BJ (cell line): ENCODE results near the gene WFS1. TPM values are rescaled to one million over a fixed set of nuclear protein-coding genes. Genes with fewer than 3 reads are reported as not detected.

Experiments used
- CTCF ChIA-PET: fragments of 350-600 bp; formaldehyde crosslinking; extraction: SDS; loops from one replicate; lab custom pipeline; 2021; ENCODE audit warnings: antibody characterized with exemption, inconsistent platforms; lab: Yijun Ruan, JAX
- POLR2A ChIA-PET: fragments of 300-600 bp; sonication (Branson Sonifier 250); formaldehyde crosslinking; extraction: SDS; loops from one replicate; lab custom pipeline; 2021; ENCODE audit warnings: antibody characterized with exemption; lab: Charles Lee
- DNase-seq: peaks from one replicate; pipeline ENCODE4 v3.0.0-alpha.2; 2011; ENCODE audit warnings: low read depth
- H3K27me3 ChIP-seq: 2 replicates; pipeline ENCODE4 v1.6.0; 2011; ENCODE audit warnings: low read length; ENCODE audit not compliant: control insufficient read depth, insufficient read depth
- H3K36me3 ChIP-seq: 2 replicates; pipeline ENCODE4 v1.5.1; 2011; ENCODE audit warnings: low read length; ENCODE audit not compliant: control insufficient read depth, insufficient read depth
- H3K4me3 ChIP-seq: 2 replicates; pipeline ENCODE4 v1.5.1; 2011; ENCODE audit warnings: low read depth, mild to moderate bottlenecking, control low read depth, low read length
- CTCF ChIP-seq: IDR thresholded peaks from 2 replicates; pipeline ENCODE4 v1.5.1; 2011; ENCODE audit warnings: low read depth, mild to moderate bottlenecking, control low read depth, inconsistent platforms, low read length, moderate library complexity; ENCODE audit not compliant: insufficient read depth
- polyA plus RNA-seq: library from polyadenylated mRNA; depleted of rRNA; stranded (reverse); fragments of >200 nt; gene quantifications from 2 replicates; pipeline ENCODE4 v1.2.3, GENCODE V29; 2011

The WFS1 gene
- polyA plus RNA-seq, 1 experiment: 66.4 TPM

- DNase-seq: no peak
- ChIA-PET CTCF (interaction anchor here (1.2 kb wide), 1 partner anchor 29 kb away, joined by 3 read pairs; no protein-coding TSS in a partner anchor), POLR2A (no interaction called here)
- no peak for TF ChIP-seq CTCF
- Histone ChIP-seq H3K27me3 (no peaks in the 10 kb centered on the region), H3K4me3 (no peak overlapping the region), H3K36me3 (peaks cover 25% of the 10 kb centered on the region)
Observed at GRCh38 chr4:6298852-6299251, 29.2 kb downstream of the WFS1 start.

- no peak for TF ChIP-seq CTCF
- ChIA-PET CTCF (interaction anchor here (1.2 kb wide), 1 partner anchor 28 kb away, joined by 3 read pairs; no protein-coding TSS in a partner anchor), POLR2A (no interaction called here)
- H3K36me3 ChIP-seq: peaks cover 25% of the 10 kb centered on the region
- no peaks in the 10 kb centered on the region for H3K27me3 ChIP-seq
- no peak overlapping the region for H3K4me3 ChIP-seq
- DNase-seq: no peak
Observed at GRCh38 chr4:6299875-6300274, 30.2 kb downstream of the WFS1 start.

- ChIA-PET POLR2A (no interaction called here), CTCF (interaction anchor here (1.2 kb wide), 1 partner anchor 27 kb away, joined by 3 read pairs; no protein-coding TSS in a partner anchor)
- DNase-seq: no peak
- H3K36me3 ChIP-seq: peaks cover 24% of the 10 kb centered on the region
- H3K27me3 ChIP-seq: no peaks in the 10 kb centered on the region
- no peak overlapping the region for H3K4me3 ChIP-seq
- no peak for TF ChIP-seq CTCF
Observed at GRCh38 chr4:6300359-6300758, 30.7 kb downstream of the WFS1 start.

- POLR2A ChIA-PET: no interaction called here
- Histone ChIP-seq H3K4me3 (no peak overlapping the region), H3K27me3 (no peaks in the 10 kb centered on the region), H3K36me3 (peaks cover 20% of the 10 kb centered on the region)
- DNase-seq: no peak
- TF ChIP-seq CTCF: no peak
- CTCF ChIA-PET: interaction anchor here (1.3 kb wide), 1 partner anchor 37 kb away, joined by 3 read pairs; no protein-coding TSS in a partner anchor
Observed at GRCh38 chr4:6301051-6301731, 31.5 kb downstream of the WFS1 start.

- Histone ChIP-seq H3K27me3 (no peaks in the 10 kb centered on the region), H3K36me3 (peaks cover 18% of the 10 kb centered on the region), H3K4me3 (no peak overlapping the region)
- no peak for DNase-seq
- ChIA-PET POLR2A (no interaction called here), CTCF (interaction anchor here (1.0 to 1.3 kb wide), 2 partner anchors 38 to 50 kb away, joined by 3 read pairs; no protein-coding TSS in a partner anchor)
- TF ChIP-seq CTCF: no peak
Observed at GRCh38 chr4:6301732-6302442, 32.2 kb downstream of the WFS1 start.
